Tibial nerve (tissue), 4 donors: Measurements from ENCODE around the gene KIF3C.
"Not testable (repeated sequence)": the region's sequence is repeated elsewhere in the genome, so short reads cannot be mapped to it uniquely, and the experiment has no call there.

Experiments
- CTCF ChIP-seq, 5 experiments: fragments of 200-600 bp in 3 of 5; fragments of 450-650 bp in 2 of 5; sonication (generic) in 3 of 5; IDR thresholded peaks; one replicate each; pipeline ENCODE4 v1.5.1; 2016 to 2019; ENCODE audit warnings: antibody characterized with exemption in 5 of 5, mild to moderate bottlenecking in 3 of 5, moderate library complexity in 2 of 5
- EP300 ChIP-seq, 2 donors: sonication (generic); formaldehyde crosslinking; IDR thresholded peaks; one replicate each; pipeline ENCODE4 v1.6.1; 2017; ENCODE audit warnings: antibody characterized with exemption in 2 of 2, mild to moderate bottlenecking in 1 of 2

- not testable (repeated sequence) for TF ChIP-seq CTCF, EP300 (IDR thresholded peaks at IDR 0.05)
These were observed 72.7 kb downstream of the KIF3C start for GRCh38 chr2:25909574-25909973.
